WERI-Rb-1 (cell line): Measurements from ENCODE around the gene CASZ1.

Source experiments
- DNase-seq: peaks from one replicate; pipeline ENCODE4 v3.0.0-alpha.2; 2020
- H3K27ac ChIP-seq: fragments of 250-450 bp; sonication (Bioruptor Pico); 2 replicates; pipeline ENCODE4 v1.5.1; 2020; ENCODE audit warnings: mild to moderate bottlenecking, moderate library complexity
- H3K27me3 ChIP-seq: fragments of 250-450 bp; sonication (Bioruptor Pico); 2 replicates; pipeline ENCODE4 v1.5.1; 2021; ENCODE audit warnings: mild to moderate bottlenecking, low read depth, moderate library complexity; ENCODE audit not compliant: insufficient read depth, severe bottlenecking
- H3K36me3 ChIP-seq: fragments of 250-450 bp; sonication (Bioruptor Pico); 2 replicates; pipeline ENCODE4 v1.5.1; 2020; ENCODE audit warnings: mild to moderate bottlenecking, moderate library complexity
- H3K4me3 ChIP-seq: 2 replicates; pipeline ENCODE4 v1.5.1; 2011; ENCODE audit warnings: low read depth, mild to moderate bottlenecking, control low read depth, low read length
- H3K9me3 ChIP-seq: fragments of 250-450 bp; sonication (Bioruptor Pico); 2 replicates; pipeline ENCODE4 v1.5.1; 2021; ENCODE audit warnings: mild to moderate bottlenecking, moderate library complexity; ENCODE audit not compliant: severe bottlenecking
- CTCF ChIP-seq: IDR thresholded peaks from 2 replicates; pipeline ENCODE4 v1.5.1; 2011; ENCODE audit warnings: low read depth, mild to moderate bottlenecking, control low read depth, inconsistent platforms, low read length

The CASZ1 gene

DNA sequence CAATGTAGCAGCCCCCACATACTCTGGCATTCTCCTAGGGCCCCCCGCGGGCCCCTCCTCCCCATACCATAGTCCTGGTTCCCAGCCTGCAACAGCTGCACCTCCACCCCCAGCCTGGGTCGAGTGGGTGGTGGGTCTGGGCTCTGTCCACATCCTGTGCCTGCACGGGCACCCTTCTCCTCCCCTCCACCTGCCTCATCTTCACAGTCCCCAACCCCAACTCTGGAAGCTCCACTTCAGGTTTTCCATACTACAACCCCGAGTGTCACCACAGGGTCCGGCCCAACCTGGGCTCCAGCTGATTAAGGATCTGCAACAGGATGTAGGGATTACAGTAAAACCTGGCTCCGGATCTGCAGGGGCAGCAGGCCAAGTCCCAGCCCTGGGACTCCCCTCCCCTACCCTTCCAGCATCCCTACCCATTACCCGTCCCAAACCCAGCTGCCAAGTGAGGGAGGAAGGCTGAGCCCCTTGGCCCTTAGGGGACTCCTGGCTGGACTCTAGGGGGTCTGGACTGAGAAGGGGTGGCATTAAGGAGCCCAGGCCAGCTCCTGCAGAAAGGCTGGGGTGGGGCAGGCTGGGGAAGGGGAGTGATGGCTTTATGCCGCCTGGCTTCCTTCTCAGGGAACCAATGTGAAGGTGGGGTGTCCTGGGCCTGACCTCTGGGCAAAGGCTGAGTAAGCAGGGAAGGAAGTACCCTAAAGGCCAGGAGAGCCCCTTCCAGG, 116.8 kb downstream of the CASZ1 start:
- H3K9me3 ChIP-seq: no peaks in the 10 kb centered on the region
- H3K27me3 ChIP-seq: no peaks in the 10 kb centered on the region
- DNase-seq: peak; percentile 95
- no peak for TF ChIP-seq CTCF
- H3K27ac ChIP-seq: peak overlapping the region; percentile 99
- peaks cover 2% of the 10 kb centered on the region; the same call in 1 of the 2 replicates for H3K36me3 ChIP-seq
- peak overlapping the region; percentile 41 for H3K4me3 ChIP-seq

DNA sequence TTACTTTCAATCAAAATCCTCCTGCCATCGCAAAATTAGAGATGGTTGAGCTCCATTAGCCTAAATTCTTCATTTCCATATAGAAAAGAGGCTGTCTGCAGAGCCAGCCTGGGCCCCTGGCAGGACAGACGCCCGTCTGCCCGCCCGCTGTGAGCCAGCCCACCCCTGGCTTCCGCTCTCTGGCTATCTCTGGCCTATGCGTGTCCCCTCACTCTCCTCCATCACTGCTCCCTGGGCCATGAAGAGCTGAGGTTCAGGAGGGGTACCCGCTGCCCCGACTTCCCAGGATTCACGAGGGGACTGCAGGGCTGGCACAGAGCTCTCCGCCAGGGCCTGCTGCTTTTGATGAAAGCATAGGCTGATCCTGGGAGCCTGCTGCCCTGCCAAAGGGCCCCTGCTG, 117.6 kb downstream of the CASZ1 start:
- H3K27ac ChIP-seq: peak overlapping the region; percentile 99
- peak; percentile 78 for DNase-seq

DNA sequence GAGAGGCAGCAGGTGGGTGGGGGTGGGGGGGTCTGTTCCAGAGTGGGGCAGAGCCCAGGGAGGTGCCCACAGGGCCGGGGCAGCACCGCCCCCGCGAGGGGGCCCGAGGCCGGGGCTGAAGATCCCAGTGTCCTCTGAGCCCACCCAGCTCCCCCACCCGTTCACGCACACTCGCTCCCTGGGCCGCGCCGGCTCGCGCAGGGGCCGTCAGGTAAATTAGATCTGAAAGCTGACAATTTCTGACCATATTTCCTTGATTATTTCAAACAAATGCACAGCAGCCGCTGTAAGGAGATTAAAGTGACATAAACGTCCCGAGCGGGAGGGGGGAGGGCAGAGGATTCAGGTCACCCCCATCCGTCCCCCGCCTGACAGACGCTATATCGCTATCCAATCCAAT, 118.0 kb downstream of the CASZ1 start:
- H3K9me3 ChIP-seq: no peaks in the 10 kb centered on the region
- H3K36me3 ChIP-seq: peaks cover 2% of the 10 kb centered on the region
- H3K27me3 ChIP-seq: no peaks in the 10 kb centered on the region
- H3K27ac ChIP-seq: peak overlapping the region; percentile 99
- peak; percentile 88 for DNase-seq
- H3K4me3 ChIP-seq: peak overlapping the region; percentile 41
- TF ChIP-seq CTCF: no peak

More for the DNA sequence above, 117.6 kb downstream of the CASZ1 start:
- peaks cover 2% of the 10 kb centered on the region for H3K36me3 ChIP-seq
- no peak for TF ChIP-seq CTCF
- H3K27me3 ChIP-seq: no peaks in the 10 kb centered on the region
- H3K4me3 ChIP-seq: peak overlapping the region; percentile 41
- H3K9me3 ChIP-seq: no peaks in the 10 kb centered on the region

- TF ChIP-seq CTCF: no peak
- Histone ChIP-seq H3K27ac (peak overlapping the region; percentile 99), H3K36me3 (peaks cover 2% of the 10 kb centered on the region), H3K4me3 (peak overlapping the region; percentile 26), H3K27me3 (no peaks in the 10 kb centered on the region), H3K9me3 (no peaks in the 10 kb centered on the region)
- DNase-seq: peak; percentile 85
Observed at GRCh38 chr1:10677491-10678391, 118.7 kb downstream of the CASZ1 start.

DNA sequence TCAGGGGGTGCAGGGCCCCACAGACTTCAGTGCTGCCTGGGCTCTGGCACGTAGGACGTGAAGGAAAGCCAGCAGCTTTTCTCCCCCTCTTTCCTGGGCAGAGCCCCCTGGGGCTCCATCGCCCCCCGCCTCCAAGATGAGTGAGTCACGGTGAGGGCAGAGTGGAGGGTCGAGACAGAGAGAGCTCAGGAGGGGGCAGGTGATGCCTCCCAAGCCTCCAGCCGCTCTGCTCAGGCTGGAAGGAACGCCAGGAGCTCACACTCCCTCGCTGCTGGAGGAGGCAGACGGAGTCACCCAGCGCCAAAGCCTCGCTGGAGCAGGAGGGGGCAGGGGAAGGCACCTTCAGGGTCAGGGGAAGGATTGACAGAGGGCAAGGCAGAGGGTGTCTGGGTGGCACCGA, 119.5 kb downstream of the CASZ1 start:
- H3K36me3 ChIP-seq: peaks cover 2% of the 10 kb centered on the region
- H3K27ac ChIP-seq: peak overlapping the region; percentile 99
- H3K9me3 ChIP-seq: no peaks in the 10 kb centered on the region
- no peak overlapping the region for H3K4me3 ChIP-seq
- H3K27me3 ChIP-seq: no peaks in the 10 kb centered on the region
- TF ChIP-seq CTCF: no peak
- peak; percentile 58 for DNase-seq
